Measurements from ENCODE around the gene DSG2. TPM values are rescaled to one million over a fixed set of nuclear protein-coding genes. Genes with fewer than 3 reads are reported as not detected.
"Not testable (repeated sequence)": the region's sequence is repeated elsewhere in the genome, so short reads cannot be mapped to it uniquely, and the experiment has no call there.

Gene DSG2
- total and polyA plus RNA-seq, 2 of the 4 experiments (the other 2 are of a cell fraction) = 1.8 to 2.3 TPM

GRCh38 chr18:31506024-31506742, 8.2 kb downstream of the DSG2 start:
- intact Hi-C loops (cut with micrococcal nuclease) = loop anchor here (5.0 kb wide), 1 partner anchor 84 kb away; no protein-coding TSS in a partner anchor
- no peak overlapping the region for H3K4me2 ChIP-seq (ENCODE audit: low read depth, low read length)
- in situ Hi-C loops (cut with MboI; ENCODE audit: low sequenced_read_pairs) = no loop called here
- no peak overlapping the region for H2BK15ac ChIP-seq (ENCODE audit: low read depth, low read length)
- H3K4me3 ChIP-seq (ENCODE audit: insufficient read depth, low read depth, low read length) = no peak overlapping the region
- no peak overlapping the region for H2AK5ac ChIP-seq (ENCODE audit: low read depth, low read length)
- H4K20me1 ChIP-seq (ENCODE audit: insufficient read depth, low read length) = no peaks in the 10 kb centered on the region
- no peaks in the 10 kb centered on the region for H3K36me3 ChIP-seq (ENCODE audit: control insufficient read depth, insufficient read depth, low read length)
- H3K9me1 ChIP-seq (ENCODE audit: insufficient read depth, low read length) = no peaks in the 10 kb centered on the region
- H4K5ac ChIP-seq (ENCODE audit: low read depth, low read length) = no peak overlapping the region
- H3K14ac ChIP-seq (replicated peaks; ENCODE audit: low read depth, low read length) = no peak overlapping the region
- no peak overlapping the region for H2AFZ ChIP-seq (replicated peaks; ENCODE audit: low read length, poor library complexity)
- no peak overlapping the region for H2AK9ac ChIP-seq (replicated peaks; ENCODE audit: low read depth, low read length, poor library complexity)
- no peak overlapping the region for H3K23ac ChIP-seq (ENCODE audit: low read depth, low read length)
- ATAC-seq (ENCODE audit: low read depth) (no peak), DNase-seq (peak; percentile 21)
- POLR2A ChIA-PET (ENCODE audit: unreplicated experiment) = no interaction called here
- CTCF ChIA-PET = no interaction called here
- no peak overlapping the region for H3K27ac ChIP-seq (ENCODE audit: insufficient read depth, low read length)
- no peak overlapping the region for H4K91ac ChIP-seq (ENCODE audit: insufficient read depth, low read depth, low read length)
- H3K79me1 ChIP-seq (ENCODE audit: low read depth in 1 of 2, low read length in 2 of 2) = no peaks in the 10 kb centered on the region
- no peaks in the 10 kb centered on the region for H3K27me3 ChIP-seq (ENCODE audit: control insufficient read depth, insufficient read depth, low read length)
- H3K9me3 ChIP-seq (ENCODE audit: control insufficient read depth, insufficient read depth, low read length) = no peaks in the 10 kb centered on the region
- H2BK20ac ChIP-seq (ENCODE audit: low read depth, low read length) = no peak overlapping the region
- no peak overlapping the region for H3K18ac ChIP-seq (ENCODE audit: low read depth, low read length)
- dilution Hi-C loops (cut with HindIII; ENCODE audit: low sequenced_read_pairs, unreplicated experiment) = no loop called here
- no peak overlapping the region for H3K56ac ChIP-seq (ENCODE audit: extremely low read depth, insufficient read depth, low read length)
- H2BK5ac ChIP-seq (ENCODE audit: low read depth, low read length, poor library complexity, severe bottlenecking) = no peak overlapping the region
- BruUV-seq (replicated peaks) = no TSS peak
- TF ChIP-seq SMC3 (IDR thresholded peaks at IDR 0.05; ENCODE audit: low read depth, low read length) = peak; percentile 18; the same call in 1 of the 2 replicates
- TF ChIP-seq CHD1 (IDR thresholded peaks at IDR 0.05; ENCODE audit: low read depth, low read length) = no peak
- TF ChIP-seq RAD21 (IDR thresholded peaks at IDR 0.05; ENCODE audit: low read length) = peak; percentile 35
- TF ChIP-seq CTCF (conservative IDR thresholded peaks at IDR 0.05; ENCODE audit: low read depth, low read length) = peak; percentile 30
- no peak overlapping the region for H4K8ac ChIP-seq (ENCODE audit: low read depth in 2 of 2, low read length in 2 of 2)
- H2BK120ac ChIP-seq (ENCODE audit: low read depth, low read length) = no peak overlapping the region
- no peak overlapping the region for H3K9ac ChIP-seq (ENCODE audit: low read depth, low read length)
- no peaks in the 10 kb centered on the region for H3K4me1 ChIP-seq (ENCODE audit: control insufficient read depth, insufficient read depth, low read length)
- WGBS, 2 experiments (ENCODE audit: extremely low coverage in 2 of 2, insufficient read length in 1 of 2) = 100% methylated on average over 1 of the region's 5 CpGs; no CpG with 5 or more reads in 1 of the 2 experiments
- H3K4ac ChIP-seq (ENCODE audit: low read depth, low read length) = no peak overlapping the region

GRCh38 chr18:31507124-31507523, 9.1 kb downstream of the DSG2 start:
- H4K91ac ChIP-seq (ENCODE audit: insufficient read depth, low read depth, low read length); H3K9me1 ChIP-seq (ENCODE audit: insufficient read depth, low read length); H2AK9ac ChIP-seq (replicated peaks; ENCODE audit: low read depth, low read length, poor library complexity); H3K4ac ChIP-seq (ENCODE audit: low read depth, low read length); dilution Hi-C loops (cut with HindIII; ENCODE audit: low sequenced_read_pairs, unreplicated experiment); CTCF ChIA-PET; H3K27ac ChIP-seq (ENCODE audit: insufficient read depth, low read length); H3K18ac ChIP-seq (ENCODE audit: low read depth, low read length); BruUV-seq (replicated peaks); H3K4me3 ChIP-seq (ENCODE audit: insufficient read depth, low read depth, low read length); H3K56ac ChIP-seq (ENCODE audit: extremely low read depth, insufficient read depth, low read length); H4K8ac ChIP-seq (ENCODE audit: low read depth in 2 of 2, low read length in 2 of 2); H2AFZ ChIP-seq (replicated peaks; ENCODE audit: low read length, poor library complexity); DNase-seq; H2BK20ac ChIP-seq (ENCODE audit: low read depth, low read length); H3K9ac ChIP-seq (ENCODE audit: low read depth, low read length); in situ Hi-C loops (cut with MboI; ENCODE audit: low sequenced_read_pairs); H2BK120ac ChIP-seq (ENCODE audit: low read depth, low read length); H3K4me2 ChIP-seq (ENCODE audit: low read depth, low read length); H4K20me1 ChIP-seq (ENCODE audit: insufficient read depth, low read length); H2BK5ac ChIP-seq (ENCODE audit: low read depth, low read length, poor library complexity, severe bottlenecking); H3K14ac ChIP-seq (replicated peaks; ENCODE audit: low read depth, low read length); H3K36me3 ChIP-seq (ENCODE audit: control insufficient read depth, insufficient read depth, low read length); H3K4me1 ChIP-seq (ENCODE audit: control insufficient read depth, insufficient read depth, low read length); H3K79me1 ChIP-seq (ENCODE audit: low read depth in 1 of 2, low read length in 2 of 2); H3K27me3 ChIP-seq (ENCODE audit: control insufficient read depth, insufficient read depth, low read length); H3K9me3 ChIP-seq (ENCODE audit: control insufficient read depth, insufficient read depth, low read length); POLR2A ChIA-PET (ENCODE audit: unreplicated experiment); ATAC-seq (ENCODE audit: low read depth); H2AK5ac ChIP-seq (ENCODE audit: low read depth, low read length); H3K23ac ChIP-seq (ENCODE audit: low read depth, low read length); H4K5ac ChIP-seq (ENCODE audit: low read depth, low read length); H2BK15ac ChIP-seq (ENCODE audit: low read depth, low read length): not testable (repeated sequence)
- intact Hi-C loops (cut with micrococcal nuclease) = loop anchor here (5.0 kb wide), 1 partner anchor 85 kb away; no protein-coding TSS in a partner anchor
- no CpG with 5 or more reads among the region's 2 CpGs for WGBS, 2 experiments (ENCODE audit: extremely low coverage in 2 of 2, insufficient read length in 1 of 2)

All from IMR-90 (cell line).